ENCODE data around the gene KCNQ1OT1.

The KCNQ1OT1 gene

GRCh38 chr11:2699531-2700414, at the start of gene KCNQ1OT1:
Gene KCNQ1OT1, minus strand, starts transcription at chr11:2699994.
- peak within 1 kb of the TSS; percentile 63 for H3K4me3 ChIP-seq (ENCODE audit: low read depth, low read length)

GRCh38 chr11:2748814-2749554, 49.2 kb upstream of the KCNQ1OT1 start:
- no peak overlapping the region for H3K4me3 ChIP-seq (ENCODE audit: low read depth, low read length)

DNA sequence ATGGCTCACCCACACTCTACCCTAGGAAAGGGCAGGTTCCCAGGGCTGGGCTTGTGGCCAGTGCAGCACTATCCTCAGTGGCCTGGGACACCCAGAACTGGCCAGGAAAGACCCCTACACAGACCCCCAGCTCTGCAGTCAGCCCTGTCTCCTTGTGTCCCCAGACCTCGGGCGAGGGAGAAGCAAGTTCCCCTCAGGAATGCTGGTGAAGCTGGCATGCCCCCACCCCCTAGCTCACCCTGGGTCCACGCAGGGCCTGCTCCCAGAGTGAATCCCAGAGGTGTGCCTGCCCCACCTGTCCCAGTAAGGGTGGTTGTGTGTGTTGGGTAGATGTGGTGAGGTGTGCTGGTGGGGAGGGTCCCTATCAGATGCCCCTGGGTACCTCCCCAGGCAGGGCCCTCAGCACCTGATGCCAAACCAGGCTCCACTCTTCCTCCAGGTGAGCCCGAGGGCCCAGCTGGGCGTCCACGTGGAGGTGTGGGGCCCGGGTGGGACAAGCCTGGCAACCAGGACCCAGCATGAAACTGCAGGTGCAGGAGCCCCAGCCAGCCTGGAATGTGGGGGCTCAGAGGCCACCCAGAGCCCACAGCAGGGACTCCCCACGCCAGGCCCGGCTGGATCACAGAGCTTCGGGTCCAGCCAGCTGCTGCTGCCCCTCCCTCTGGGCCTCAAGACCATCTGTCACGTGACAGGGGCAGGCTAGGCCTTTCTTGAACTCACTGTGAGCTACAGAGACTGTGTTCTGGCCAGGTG, 48.4 kb upstream of the KCNQ1OT1 start:
- no peak overlapping the region for H3K4me3 ChIP-seq (ENCODE audit: low read depth, low read length)

- H3K4me3 ChIP-seq (ENCODE audit: low read depth, low read length): no peak overlapping the region
Observed at GRCh38 chr11:2747248-2748027, 47.6 kb upstream of the KCNQ1OT1 start.

- H3K4me3 ChIP-seq (ENCODE audit: low read depth, low read length): no peak overlapping the region
Observed at GRCh38 chr11:2746401-2747247, 46.8 kb upstream of the KCNQ1OT1 start.

GRCh38 chr11:2745511-2745910, 45.7 kb upstream of the KCNQ1OT1 start:
- no peak overlapping the region for H3K4me3 ChIP-seq (ENCODE audit: low read depth, low read length)

- no peak overlapping the region for H3K4me3 ChIP-seq (ENCODE audit: low read depth, low read length)
Observed at GRCh38 chr11:2744166-2744565, 44.4 kb upstream of the KCNQ1OT1 start.

GRCh38 chr11:2743427-2744110, 43.8 kb upstream of the KCNQ1OT1 start:
- H3K4me3 ChIP-seq (ENCODE audit: low read depth, low read length): no peak overlapping the region

DNA sequence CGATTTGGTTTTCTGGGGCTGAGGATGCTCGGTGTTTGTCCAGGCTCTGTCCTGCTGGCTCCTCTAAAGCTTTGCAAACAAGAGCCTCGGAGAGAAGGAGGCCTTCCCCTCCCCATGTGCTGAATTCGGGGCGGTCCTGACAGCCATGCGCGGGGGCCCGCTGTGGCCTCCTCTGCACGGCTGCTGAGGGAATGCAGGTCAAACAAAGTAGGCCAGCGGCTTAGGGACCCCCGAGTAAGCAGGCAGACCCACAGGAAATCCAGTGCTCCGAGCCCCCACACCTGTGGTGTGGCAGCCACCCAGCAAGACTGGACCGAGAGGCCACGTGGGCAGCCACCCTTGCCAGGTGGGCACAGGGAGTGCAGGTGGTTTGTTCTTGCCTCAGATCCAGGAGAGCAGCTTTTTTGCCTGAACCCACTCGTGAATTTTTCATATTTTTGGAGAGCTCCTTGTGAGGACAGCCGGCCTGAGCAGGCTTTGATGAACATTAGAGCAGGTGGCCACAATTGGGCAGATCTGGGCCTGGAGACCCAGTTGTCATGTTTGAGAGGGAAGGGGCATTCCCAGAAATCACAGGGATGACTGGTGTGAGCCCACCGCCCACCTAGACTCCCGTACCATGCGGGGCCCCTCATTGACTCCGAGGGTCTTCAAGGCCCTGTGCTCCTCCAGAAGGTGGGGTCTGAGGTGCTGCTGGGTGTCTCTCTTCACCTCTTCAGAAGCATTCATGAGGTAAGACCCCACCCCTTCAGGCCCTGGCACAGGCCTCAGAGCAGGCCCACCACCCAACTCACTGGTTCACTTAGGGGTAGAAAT, 43.0 kb upstream of the KCNQ1OT1 start:
- no peak overlapping the region for H3K4me3 ChIP-seq (ENCODE audit: low read depth, low read length)

- no peak overlapping the region for H3K4me3 ChIP-seq (ENCODE audit: low read depth, low read length)
Observed at GRCh38 chr11:2742201-2742600, 42.4 kb upstream of the KCNQ1OT1 start.

- H3K4me3 ChIP-seq (ENCODE audit: low read depth, low read length): no peak overlapping the region
Observed at GRCh38 chr11:2741377-2742131, 41.8 kb upstream of the KCNQ1OT1 start.

DNA sequence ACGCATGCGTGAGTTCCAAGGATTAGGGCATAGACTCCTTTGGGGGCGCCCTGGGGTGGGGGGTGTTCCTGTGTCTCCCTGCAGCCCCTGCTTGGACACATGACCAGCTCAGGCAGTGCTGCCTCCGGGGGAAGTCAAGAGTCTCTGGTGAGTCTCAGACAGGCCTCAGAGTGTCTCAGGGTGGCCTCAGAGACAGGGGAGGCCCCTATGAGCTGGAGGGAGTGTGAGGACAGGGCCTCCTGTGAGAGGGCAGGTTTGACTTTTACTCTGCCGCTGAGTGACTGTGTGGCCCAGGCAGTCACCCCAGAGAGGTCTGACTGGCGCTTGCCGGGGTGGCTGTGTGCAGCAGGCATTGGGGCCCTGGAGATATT, 41.2 kb upstream of the KCNQ1OT1 start:
- no peak overlapping the region for H3K4me3 ChIP-seq (ENCODE audit: low read depth, low read length)

GRCh38 chr11:2740275-2740940, 40.6 kb upstream of the KCNQ1OT1 start:
- no peak overlapping the region for H3K4me3 ChIP-seq (ENCODE audit: low read depth, low read length)

DNA sequence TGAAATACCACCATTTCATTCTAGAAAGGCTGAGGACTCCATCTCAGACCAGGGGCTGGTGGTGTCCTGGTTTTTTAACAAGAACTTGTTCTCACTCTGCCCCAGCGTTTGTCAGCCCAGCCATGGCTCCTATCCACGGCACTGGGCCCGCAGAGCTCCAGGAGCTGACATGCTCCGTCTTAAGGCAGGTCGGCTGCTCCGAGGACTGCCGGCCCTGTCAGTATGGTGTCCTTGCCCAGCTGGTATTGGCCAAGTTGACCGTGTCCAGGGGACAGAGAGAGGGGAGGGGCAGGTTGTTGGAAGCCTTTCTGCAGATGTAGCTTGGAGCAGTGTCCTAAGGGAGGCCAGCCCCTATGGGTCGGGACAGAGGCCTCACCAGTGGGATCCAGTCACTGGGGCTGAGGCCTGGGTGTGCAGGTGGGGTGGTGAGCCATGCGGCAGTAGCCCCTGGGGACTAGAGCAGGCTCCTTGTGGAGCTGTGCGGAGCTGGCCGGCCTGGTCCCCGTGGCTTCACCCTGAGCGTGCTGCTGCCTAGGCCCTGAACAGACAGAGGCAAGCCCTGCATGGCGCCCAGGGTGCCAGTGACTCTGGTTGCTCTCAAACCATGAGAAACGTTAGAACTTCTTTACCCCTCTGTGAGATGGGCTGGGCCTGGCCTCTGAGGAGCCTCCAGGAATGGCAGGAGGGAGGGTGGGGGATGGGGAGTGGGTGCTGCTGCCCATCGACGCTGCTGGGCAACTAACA, 39.9 kb upstream of the KCNQ1OT1 start:
- no peak overlapping the region for H3K4me3 ChIP-seq (ENCODE audit: low read depth, low read length)

GRCh38 chr11:2738551-2739431, 39.0 kb upstream of the KCNQ1OT1 start:
- no peak overlapping the region for H3K4me3 ChIP-seq (ENCODE audit: low read depth, low read length)
